SH-SY5Y (cell line): ENCODE measurements around the gene ZBP1.

ENCODE experiments used
- GATA2 ChIP-seq: IDR thresholded peaks from 2 replicates; pipeline ENCODE4 v1.6.1; 2011; ENCODE audit warnings: mild to moderate bottlenecking, low read depth, low read length
- GATA3 ChIP-seq: IDR thresholded peaks from 2 replicates; pipeline ENCODE4 v1.6.1; 2011; ENCODE audit warnings: low read depth, mild to moderate bottlenecking, low read length, moderate library complexity

GRCh38 chr20:57667924-57668782 is 47.9 kb upstream of the ZBP1 start:
- TF ChIP-seq GATA2 (no peak), GATA3 (no peak)
